ENCODE measurements around the gene KLHL14.

KLHL14 gene

DNA sequence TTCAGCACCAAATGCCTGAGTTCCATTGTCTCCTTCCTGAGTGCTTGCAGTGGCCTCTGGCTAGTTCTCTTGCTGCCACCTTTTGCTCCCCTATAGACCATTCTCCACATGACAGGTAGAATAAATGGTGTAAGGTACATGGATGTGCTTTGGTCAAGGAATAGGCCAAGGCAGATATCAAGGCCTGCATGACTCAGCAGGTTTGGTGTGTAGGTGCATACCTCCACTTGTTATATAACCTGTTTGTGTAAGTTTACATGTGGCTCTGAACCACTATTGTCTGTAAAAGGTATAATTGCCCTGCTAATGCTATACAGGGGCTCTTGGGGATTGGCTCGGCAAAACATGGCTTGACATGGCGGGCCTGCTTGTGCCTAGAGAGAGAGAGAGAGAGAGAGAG, 143.5 kb downstream of the KLHL14 start:
- no peak for DNase-seq

DNA sequence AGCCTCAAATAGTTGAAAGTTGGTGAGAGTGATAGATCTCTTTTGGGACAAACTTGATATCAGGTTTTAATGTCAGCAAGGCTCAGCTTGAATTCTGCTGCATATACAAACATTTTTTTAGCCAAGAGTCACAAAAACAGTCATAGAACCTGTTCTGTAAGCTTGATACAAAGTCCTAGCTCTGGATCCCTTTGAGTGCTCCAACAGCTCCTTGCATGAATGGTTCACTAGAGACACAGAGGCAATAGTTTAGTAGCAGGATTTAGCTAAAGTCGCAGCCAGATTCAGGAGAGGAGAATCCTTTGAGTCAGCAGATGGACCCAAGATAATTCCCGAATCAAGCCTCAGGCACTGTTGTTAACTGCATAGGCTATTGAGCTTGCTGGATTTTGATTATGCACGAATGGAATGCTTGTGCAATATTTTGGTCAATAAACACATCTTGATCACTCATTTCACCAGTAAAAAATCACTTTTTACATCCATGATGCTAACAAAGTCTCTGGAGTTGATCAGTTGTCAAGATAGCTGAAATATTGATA, 148.6 kb downstream of the KLHL14 start:
- no peak for DNase-seq

DNA sequence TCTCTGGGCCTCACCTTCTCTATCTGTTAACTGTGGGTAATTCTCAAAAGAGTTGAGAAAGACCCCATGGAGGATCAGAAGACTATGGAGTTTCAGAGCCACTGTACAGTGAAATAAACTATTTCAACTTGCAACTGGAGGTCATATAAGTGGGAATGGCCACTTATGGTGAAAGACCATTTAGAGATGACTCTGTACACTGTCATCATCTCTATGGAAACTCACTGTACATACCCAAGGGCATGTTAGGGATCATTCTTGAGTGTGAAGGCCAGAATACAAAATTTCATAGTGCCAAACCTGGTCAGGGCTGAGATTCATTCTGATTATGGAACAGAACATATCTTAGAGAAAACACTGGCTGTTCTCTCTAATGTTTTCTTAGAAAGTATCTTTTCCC, 149.3 kb downstream of the KLHL14 start:
- no peak for DNase-seq
